GM19438 (cell line): ENCODE measurements around the gene MCUB.
A peak's percentile ranks its signal among the peaks of the same experiment; 100 is the strongest.

Experiments
- ATAC-seq: cut with Tn5 transposase; IDR thresholded peaks from one replicate; pipeline ENCODE4 v1.9.1; 2021; ENCODE audit warnings: low read depth; ENCODE audit not compliant: unreplicated experiment

Gene MCUB

DNA sequence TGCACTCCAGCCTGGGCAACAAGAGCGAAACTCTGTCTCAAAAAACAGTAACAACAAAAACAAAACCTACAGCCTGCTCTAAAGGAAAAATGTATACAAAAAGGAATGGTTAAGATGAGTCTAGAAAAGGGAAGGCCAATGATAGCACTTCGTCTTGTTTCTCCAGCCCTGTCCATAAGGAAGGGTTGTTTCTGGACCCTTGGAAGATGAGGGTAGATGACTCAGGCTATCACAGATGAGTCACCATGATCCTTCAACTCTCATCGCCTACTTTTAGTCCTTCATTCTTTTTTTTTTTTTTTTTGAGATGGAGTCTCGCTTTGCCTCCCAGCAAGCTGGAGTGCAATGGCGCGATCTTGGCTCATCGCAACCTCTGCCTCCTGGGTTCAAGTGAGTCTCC, 161.0 kb downstream of the MCUB start:
- no peak for ATAC-seq

DNA sequence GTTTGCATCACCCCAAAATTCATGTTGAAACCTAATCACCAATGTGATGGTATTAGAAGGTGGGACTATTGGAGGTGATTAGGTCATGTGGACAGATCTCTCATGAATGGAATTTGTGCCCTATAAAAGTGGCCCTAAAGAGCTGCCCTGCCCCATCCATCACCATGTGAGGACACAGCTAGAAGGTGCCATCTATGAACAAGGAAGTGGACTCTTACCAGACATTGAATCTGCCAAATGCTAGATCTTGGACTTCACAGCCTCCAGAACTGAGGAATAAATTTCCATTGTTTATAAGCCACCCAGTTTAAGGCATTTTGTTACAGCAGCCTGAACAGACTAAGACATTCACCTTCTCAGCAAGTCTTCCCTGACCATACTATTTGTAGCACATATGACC, 162.3 kb downstream of the MCUB start:
- no peak for ATAC-seq

DNA sequence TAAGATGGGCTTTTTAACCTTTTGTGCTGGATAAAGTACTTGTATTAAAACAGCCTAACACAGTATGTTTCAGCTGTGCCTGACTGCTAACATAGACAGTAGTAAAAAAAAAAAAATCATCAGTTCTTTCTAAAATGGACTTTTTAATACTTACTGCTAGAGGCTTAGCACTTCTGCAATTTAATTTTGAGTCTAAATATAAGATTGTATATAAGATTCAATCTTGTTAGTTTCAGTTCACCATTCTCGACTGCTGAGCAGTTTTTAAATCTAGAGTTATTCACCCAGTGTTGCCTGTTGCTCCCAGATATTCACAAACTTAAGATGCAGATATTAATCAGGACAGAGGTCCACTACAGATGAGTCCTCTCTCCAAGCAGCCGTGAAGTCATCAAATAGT, 163.1 kb downstream of the MCUB start:
- ATAC-seq: no peak

DNA sequence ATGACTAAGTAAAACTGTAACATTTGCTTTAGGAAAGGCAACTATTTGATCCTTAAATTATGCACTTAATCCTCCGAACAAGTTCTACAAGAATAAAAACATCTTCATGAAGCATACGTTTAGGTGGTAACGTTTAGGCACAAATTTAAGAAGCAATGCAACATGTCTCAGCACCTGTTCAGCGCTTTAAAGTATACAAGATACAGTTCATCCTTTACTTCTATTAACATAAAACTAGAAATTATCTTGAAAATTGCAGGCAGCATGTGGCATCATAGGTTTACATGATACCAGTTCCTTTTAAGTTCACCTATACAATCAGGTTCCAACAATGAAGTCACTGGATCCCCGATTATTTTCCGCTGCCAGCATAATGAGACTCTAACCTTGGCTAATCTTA, 168.3 kb downstream of the MCUB start:
- no peak for ATAC-seq

DNA sequence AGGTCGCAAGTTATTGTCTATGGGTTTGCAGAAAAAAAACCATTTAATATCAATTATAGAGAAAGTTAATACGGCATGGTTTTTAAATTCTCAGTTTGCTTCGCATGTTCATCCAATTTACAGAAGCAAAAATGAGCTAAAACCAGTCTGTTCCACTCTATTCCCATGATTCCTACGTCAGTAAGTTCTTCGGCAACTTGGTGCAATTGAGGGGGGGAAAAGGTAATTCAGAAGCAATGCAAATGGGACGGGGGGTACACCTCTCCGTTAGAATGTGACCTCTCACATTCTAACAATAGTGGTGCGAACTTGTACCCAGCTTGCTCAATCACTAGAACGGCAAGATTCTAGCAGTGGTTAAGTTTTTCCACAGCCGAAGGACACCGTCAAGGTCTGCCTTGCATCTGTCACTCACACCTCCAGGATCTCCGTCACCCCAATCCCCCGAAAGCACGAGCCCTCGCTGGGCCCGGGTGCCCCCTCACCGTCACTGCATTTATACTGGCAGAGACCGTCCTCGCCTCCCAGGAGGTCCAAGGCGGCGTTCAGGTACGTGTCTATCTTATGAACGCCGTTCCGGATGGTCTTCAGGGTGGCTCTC, 169.2 kb downstream of the MCUB start:
- ATAC-seq: peak; percentile 35

DNA sequence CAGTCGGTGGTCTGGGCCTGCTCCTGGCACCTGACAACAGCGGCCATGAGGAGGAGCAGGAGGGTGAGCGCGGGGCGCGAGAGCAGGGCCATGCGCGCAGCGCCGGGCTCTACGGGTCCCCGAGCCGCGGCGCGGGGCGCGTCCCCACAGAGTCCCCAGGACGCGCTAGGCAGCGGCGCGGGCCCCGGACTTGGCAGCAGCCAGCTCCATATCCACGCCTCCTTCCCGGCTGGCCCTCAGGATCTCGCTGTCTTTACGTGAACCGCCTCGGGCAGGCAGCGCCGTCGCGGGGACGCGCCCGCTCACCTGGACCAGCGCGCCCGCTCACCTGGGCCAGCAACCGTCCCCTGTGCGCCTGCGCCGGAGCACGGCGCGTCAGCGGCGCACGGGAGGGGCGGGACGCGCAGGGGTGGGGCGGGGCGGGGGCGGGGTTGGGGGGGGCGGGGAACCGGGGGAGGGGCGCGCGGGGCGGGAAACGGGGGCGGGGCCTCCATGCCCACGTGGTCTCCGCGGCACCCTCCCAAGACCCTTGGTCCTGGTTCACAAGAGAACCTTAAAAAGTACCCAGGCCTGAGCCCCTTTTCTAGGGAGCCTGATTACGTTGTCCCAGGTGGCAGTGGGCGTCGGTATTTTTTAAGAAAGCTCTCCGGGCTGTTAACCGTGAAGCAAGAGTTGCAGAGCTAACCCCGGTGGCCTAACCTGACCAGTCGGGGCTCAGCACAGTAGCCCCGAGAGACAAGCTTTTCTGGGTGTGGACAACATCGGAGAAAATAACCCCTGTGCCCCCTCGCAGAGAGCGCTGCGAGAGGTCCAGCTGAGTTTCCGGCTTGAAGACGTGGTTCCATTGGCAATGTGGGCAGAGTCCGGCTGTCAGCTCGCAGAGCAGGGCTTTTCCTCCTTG, 169.9 kb downstream of the MCUB start, which contains the start of gene PLA2G12A:
Gene PLA2G12A, minus strand, starts transcription at position 353 of the 901 bp plus-strand sequence. Its CDS starts 261 bp downstream, at position 92.
- peak; percentile 72 for ATAC-seq

DNA sequence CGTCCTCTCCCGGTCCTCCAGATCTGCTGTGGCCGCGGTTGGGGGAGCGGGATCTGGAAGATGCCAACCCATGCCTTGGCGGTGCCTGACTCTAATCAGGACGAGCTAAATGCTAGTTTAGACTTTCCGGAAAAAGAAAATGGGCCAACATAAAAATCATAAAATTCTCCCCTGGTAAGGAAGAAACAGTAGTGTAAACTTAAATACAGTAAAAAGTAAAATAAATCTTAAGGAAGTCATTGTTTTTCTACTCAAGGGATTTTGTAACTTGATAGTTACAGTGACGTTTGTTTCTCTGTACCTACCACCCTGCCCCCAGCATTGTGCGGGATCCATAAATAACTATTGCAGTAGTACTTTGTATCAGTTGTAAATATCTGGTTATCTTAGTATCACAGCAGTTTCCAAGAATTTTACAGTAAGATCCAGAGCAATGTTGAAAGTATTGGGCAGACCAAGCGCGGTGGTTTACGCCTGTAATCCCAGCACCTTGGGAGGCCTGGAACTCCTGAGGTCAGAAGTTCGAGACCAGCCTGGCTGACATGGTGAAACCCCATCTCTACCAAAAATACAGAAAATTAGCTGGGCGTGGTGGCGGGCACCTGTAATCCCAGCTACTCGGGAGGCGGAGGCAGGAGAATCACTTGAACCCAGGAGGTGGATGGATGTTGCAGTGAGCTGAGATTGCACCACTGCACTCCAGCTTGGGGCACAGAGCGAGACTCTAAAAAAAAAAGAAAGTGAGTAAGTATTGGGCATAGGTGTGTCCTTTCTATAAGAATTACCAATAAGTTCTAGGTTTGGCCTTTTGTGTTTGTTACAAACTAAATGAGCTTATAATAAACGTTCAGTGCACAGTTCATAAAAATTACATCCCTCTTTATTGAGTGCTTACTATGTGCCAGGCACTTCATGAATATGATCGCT, 170.8 kb downstream of the MCUB start:
- ATAC-seq: no peak

DNA sequence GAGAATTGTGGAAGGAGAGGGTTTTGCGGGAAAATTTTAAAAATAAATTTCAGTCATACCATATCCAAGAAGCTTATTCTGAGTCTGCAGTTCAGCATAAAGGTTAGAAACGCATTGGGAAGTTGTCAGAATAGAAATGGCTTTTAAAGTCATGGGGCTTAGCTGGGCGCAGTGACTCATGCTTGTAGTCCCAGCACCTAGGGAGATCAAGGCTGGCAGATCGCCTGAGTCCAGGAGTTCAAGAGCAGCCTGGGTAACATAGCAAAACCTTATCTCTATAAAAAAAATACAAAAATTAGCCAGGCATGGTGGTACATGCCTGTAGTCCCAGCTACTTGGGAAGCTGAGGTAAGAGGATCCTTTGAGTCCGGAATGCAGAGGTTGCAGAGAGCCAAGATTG, 173.7 kb downstream of the MCUB start:
- ATAC-seq: no peak

DNA sequence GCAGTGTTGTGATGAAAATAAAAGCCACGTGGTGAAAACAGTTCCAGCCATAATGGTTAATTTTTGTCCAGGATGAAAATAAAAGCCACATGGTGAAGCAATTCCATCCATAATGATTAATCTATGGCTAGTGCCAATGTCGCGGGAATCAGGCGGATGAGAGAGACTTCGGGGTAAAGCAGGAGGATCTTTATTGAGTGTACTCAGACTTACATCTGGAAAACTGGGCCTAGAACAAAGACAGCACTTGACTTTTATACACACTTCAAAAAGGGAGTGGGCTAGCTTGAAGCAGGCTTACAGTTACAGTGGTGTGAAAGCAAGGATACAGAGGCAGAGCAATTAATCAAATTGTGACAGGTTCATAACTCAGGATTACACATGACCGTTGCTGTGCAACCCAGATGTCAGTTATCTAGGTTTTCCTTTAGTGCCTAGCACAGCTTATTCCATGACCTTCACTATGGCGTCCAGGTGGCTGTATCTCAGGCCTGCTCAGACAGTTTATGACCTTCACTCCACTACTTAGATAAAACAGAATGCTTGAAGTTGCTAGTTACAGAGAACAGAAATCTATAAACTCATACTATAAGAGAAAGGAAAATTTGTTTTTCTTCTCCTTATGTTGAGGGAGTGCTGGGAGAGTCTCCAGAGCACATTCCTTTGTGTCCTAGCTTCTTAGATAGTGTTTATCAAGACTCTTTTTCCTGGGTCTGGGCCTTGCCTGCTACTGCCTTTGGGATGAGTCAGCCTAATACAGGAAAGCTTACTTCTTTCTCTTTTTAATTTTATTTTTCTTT, 175.7 kb downstream of the MCUB start:
- no peak for ATAC-seq
